ENCODE data around the gene SEC63.

The SEC63 gene

GRCh38 chr6:107973594-107973993 lies 15.6 kb upstream of the SEC63 start:
- no peak overlapping the region for H3K4me3 ChIP-seq (ENCODE audit: low read depth, low read length)
- in situ Hi-C loops (cut with HindIII; ENCODE audit: low sequenced_read_pairs): no loop called here
- no peak for TF ChIP-seq CTCF (IDR thresholded peaks at IDR 0.05; ENCODE audit: low read depth, low read length)
- no peak for DNase-seq (ENCODE audit: low read depth, low spot score)

- no peak for DNase-seq (ENCODE audit: low read depth, low spot score)
- H3K4me3 ChIP-seq (ENCODE audit: low read depth, low read length): no peak overlapping the region
- no peak for TF ChIP-seq CTCF (IDR thresholded peaks at IDR 0.05; ENCODE audit: low read depth, low read length)
- in situ Hi-C loops (cut with HindIII; ENCODE audit: low sequenced_read_pairs): no loop called here
Measured at GRCh38 chr6:107972413-107973096, 14.5 kb upstream of the SEC63 start.

- TF ChIP-seq CTCF (IDR thresholded peaks at IDR 0.05; ENCODE audit: low read depth, low read length): no peak
- no peak overlapping the region for H3K4me3 ChIP-seq (ENCODE audit: low read depth, low read length)
- DNase-seq (ENCODE audit: low read depth, low spot score): no peak
- in situ Hi-C loops (cut with HindIII; ENCODE audit: low sequenced_read_pairs): no loop called here
Measured at GRCh38 chr6:107971181-107971580, 13.2 kb upstream of the SEC63 start.

GRCh38 chr6:107970255-107970654 lies 12.2 kb upstream of the SEC63 start:
- DNase-seq (ENCODE audit: low read depth, low spot score): no peak
- in situ Hi-C loops (cut with HindIII; ENCODE audit: low sequenced_read_pairs): no loop called here
- H3K4me3 ChIP-seq (ENCODE audit: low read depth, low read length): no peak overlapping the region
- no peak for TF ChIP-seq CTCF (IDR thresholded peaks at IDR 0.05; ENCODE audit: low read depth, low read length)

GRCh38 chr6:107968081-107968480 lies 10.1 kb upstream of the SEC63 start:
- in situ Hi-C loops (cut with HindIII; ENCODE audit: low sequenced_read_pairs): no loop called here
- H3K4me3 ChIP-seq (ENCODE audit: low read depth, low read length): no peak overlapping the region
- no peak for TF ChIP-seq CTCF (IDR thresholded peaks at IDR 0.05; ENCODE audit: low read depth, low read length)
- DNase-seq (ENCODE audit: low read depth, low spot score): no peak

- TF ChIP-seq CTCF (IDR thresholded peaks at IDR 0.05; ENCODE audit: low read depth, low read length): no peak
- no peak overlapping the region for H3K4me3 ChIP-seq (ENCODE audit: low read depth, low read length)
- in situ Hi-C loops (cut with HindIII; ENCODE audit: low sequenced_read_pairs): no loop called here
- no peak for DNase-seq (ENCODE audit: low read depth, low spot score)
Measured at GRCh38 chr6:107965746-107966145, 7.7 kb upstream of the SEC63 start.

Data from astrocyte of the spinal cord (primary cell).